GM18505 (cell line): ENCODE data around the gene ZNF792.
"Not testable (repeated sequence)": the region's sequence is repeated elsewhere in the genome, so short reads cannot be mapped to it uniquely, and the experiment has no call there.

ENCODE experiments used
- ATAC-seq: cut with Tn5 transposase; IDR thresholded peaks from one replicate; pipeline ENCODE4 v1.9.1; 2021; ENCODE audit not compliant: unreplicated experiment
- POLR2A ChIP-seq: IDR thresholded peaks from 4 replicates; pipeline ENCODE4 v1.6.1; 2011; ENCODE audit warnings: borderline replicate concordance; ENCODE audit not compliant: insufficient read depth, insufficient read length; ENCODE audit errors: extremely low read depth

ZNF792 gene

DNA sequence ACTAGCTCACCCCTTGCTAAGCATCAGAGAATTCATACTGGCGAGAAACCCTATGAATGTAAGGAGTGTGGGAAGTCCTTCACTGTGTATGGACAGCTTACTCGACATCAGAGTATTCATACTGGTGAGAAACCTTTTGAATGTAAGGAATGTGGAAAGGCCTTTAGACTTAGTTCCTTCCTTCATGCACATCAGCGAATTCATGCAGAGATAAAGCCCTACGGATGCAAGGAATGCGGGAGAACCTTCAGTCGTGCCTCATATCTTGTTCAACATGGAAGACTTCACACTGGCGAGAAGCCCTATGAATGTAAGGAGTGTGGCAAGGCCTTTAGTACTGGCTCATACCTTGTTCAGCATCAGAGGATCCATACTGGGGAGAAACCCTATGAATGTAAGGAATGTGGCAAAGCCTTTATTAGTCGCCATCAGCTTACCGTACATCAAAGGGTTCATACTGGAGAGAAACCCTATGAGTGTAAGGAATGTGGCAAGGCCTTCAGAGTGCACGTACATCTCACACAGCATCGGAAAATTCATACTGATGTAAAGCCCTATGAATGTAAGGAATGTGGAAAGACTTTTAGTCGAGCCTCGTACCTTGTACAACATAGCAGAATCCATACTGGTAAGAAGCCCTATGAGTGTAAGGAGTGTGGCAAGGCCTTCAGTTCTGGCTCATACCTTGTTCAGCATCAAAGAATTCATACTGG lies 20.0 kb downstream of the ZNF792 start:
- ATAC-seq = no peak
- TF ChIP-seq POLR2A = no peak

DNA sequence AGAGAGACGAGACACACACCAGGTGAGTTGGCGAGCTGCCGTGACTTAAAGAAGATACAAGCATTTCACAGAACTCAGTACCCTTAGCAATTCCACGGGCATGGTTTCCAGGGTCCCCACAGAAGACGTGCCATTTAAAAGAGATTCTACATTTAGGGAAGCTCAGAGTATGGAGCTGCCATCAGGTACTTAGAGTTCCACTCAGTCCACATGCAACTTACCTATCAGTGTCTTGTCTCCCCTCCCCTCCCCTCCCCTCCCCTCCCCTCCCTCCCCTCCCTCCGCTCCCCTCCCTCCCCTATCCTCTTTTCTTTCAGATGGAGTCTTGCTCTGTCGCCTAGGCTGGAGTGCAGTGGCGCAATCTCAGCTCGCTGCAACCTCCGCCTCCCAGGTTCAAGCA lies 25.1 kb downstream of the ZNF792 start:
- no peak for ATAC-seq
- TF ChIP-seq POLR2A = no peak

DNA sequence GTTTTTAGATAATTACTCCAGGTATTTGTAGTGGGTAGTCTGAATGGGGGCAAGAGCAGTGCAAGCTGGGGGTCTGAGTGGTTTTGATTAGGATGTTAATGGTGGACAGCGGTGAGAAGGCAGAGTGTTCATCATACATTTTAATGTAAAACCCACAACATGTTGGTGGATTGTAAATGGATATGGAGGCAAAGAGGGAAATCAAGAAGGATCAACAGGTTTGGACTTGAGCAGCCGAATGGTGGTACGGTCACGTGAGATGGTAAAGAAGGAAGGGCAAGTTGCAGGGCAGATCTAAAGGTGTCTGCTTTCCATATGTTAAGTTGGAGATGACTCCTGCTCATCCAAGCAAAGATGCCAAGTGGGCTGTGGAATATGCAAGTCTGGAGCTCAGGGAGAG lies 27.8 kb downstream of the ZNF792 start:
- no peak for TF ChIP-seq POLR2A
- ATAC-seq = no peak

DNA sequence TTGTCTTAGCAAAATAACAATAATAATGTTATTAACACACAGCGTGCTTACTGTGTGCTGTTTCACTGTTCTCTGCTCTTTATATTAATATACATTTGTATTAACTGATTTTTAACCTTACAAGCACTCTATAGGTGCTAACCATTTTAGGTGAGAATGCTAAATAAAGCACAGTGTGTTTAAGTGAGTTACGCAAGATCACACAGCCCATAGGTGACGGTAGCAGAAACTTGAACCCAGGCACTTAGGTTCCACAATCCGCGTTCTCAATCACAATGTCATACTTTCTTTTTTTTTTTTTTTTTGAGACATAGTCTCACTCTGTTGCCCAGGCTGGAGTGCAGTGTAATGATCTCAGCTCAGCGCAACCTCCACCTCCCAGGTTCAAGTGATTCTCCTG lies 31.5 kb downstream of the ZNF792 start:
- ATAC-seq = no peak
- no peak for TF ChIP-seq POLR2A

DNA sequence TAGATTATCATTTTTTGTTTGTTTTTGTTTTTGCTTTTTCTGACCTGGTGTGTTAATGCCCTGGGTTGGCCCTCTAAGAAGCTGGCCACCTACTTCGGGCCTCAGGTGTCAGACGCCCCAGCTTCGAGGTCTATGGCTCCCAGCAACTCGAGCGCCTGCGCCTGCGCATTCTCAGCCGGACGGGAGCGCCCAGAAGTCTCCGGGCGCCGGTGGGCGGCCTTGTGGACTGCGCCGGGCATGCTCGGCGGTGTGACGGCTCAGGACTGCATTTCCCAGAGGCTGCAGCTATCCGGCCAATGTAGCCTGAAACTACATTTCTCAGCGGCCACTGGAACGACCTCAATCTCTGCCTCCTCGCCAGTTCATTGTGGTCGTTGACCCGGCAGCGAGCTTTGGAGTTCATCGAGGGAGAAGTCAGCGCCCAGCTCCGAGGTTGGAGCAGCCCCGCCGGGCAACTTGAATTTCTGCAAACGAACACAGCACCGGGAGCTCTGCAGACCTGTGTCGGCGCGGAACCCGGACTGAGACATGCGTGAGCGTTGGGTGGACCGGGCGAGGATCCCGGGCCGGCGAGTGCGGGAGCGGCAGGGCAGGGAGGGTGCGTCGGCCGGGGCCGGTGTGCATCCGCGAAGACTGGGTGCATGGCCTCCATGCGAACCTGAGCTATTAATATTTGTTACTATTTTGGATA lies 37.2 kb downstream of the ZNF792 start, which contains the start of gene ZNF30:
ZNF30 (plus strand) TSS at position 219 of the 691 bp plus-strand sequence. CDS start 3,045 bp downstream, outside the sequence.
- peak; percentile 88 for ATAC-seq
- peak; percentile 60 for TF ChIP-seq POLR2A

DNA sequence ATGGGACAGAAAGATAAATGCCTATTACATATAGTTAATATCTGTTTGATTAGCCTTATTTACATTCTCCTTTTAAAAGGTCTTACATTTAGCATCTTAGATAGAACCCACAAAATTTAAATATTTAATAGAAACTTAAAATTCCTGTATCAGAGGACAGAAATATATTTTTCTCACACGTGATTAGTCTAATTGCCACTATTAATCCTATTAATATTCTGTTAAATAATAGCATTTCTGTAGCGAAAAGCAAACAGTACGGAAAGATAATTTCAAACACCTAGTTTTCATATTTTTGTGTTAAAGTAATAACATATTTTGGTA lies 37.7 kb downstream of the ZNF792 start:
- no peak for TF ChIP-seq POLR2A
- no peak for ATAC-seq

DNA sequence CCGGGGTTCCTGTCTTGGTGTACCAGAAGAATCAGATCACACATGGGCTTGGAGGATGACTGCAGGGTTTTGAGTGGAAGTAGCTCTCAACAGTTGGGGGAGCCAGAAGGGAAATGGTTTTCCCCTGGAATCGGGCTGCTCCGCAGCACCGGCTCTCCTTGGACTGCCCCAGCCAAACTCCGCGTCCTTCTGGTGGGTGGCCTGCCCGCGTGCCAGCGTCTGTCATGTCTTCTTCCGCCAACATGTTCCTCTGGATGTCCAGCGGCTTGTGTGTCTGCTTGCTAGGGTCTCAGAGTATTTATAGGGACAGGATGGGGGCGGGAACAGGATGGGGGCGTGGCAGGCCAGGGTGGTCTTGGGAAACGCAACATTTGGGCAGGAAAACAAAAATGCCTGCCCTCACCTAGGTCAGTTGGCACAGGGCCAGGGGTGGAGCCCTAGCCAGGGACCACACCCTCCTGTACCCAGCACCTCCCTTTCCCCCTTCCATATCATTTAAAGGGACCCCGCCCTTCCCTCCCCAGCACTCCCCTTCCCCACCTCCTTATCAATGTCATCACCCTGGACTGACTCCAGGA lies 38.7 kb downstream of the ZNF792 start:
- no peak for TF ChIP-seq POLR2A
- ATAC-seq = no peak

DNA sequence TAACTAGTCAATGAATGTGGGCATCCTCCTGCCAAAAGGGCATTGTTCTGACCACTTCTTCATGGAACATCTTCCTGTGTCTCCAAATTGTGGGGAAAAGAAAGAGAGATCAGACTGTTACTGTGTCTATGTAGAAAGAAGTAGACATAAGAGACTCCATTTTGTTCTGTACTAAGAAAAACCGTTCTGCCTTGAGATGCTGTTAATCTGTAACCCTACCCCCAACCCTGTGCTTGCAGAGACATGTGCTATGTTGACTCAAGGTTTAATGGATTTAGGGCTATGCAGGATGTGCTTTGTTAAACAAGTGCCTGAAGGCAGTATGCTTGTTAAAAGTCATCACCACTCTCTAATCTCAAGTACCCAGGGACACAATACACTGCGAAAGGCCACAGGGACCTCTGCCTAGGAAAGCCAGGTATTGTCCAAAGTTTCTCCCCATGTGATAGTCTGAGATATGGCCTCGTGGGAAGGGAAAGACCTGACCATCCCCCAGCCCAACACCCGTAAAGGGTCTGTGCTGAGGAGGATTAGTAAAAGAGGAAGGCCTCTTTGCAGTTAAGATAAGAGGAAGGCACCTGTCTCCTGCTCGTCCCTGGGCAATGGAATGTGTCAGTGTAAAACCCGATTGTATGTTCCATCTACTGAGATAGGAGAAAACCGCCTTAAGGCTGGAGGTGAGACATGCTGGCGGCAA lies 43.8 kb downstream of the ZNF792 start:
- ATAC-seq = not testable (repeated sequence)

DNA sequence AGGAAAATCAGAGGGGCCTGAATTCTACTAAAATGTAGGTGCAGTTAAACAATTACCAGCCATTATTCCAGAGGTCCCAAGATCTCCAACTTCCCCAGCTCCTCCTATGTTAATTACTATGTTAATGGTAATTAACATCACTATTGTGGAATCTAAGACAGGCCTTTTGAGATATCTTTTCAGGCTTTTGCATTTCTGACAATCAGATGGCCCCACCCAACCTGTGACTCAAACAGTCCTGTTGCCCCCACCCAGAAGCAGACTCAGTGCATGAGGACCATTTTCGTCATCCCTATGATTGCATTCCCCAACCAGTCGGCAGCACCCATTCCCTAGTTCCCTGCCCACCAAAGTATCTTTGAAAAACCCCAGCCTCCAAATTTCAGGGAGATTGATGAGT lies 45.8 kb downstream of the ZNF792 start:
- TF ChIP-seq POLR2A = no peak
- ATAC-seq = no peak

DNA sequence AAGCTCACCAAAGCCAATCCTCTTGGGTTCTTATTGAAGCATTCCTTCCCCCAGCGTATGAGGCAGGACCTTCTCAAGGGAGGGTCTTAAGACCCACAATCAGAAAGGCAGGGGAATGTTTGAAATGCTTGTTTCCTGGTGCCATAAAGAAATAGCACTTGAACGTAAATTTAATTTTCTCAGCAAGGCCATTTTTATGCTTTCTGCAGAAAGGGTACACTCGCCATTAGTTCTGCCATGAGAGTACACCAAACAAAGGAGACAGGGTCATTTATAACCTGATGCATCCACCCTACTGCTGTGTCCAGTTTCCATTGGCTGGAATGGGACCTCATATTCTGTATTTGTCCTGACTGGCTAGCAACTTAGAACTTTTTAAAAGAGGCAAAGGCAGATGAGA lies 46.9 kb downstream of the ZNF792 start:
- ATAC-seq = not testable (repeated sequence)

DNA sequence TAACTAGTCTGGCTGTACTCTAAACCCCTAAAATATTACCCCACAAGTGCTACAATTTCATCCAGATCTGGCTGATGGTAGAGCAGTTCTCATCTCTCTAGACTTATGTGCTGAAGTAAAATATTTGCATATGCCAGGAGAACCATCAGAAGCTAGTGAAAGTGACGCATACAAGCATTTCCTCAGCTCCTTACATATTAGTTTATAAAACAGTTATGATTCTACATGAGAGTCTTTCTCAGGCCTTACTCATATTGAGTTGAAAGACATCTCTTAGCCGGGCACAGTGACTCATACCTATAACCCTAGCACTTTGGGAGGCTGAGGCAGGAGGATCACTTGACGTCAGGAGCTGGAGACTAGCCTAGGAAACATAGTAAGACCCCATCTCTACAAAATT lies 53.3 kb downstream of the ZNF792 start:
- ATAC-seq = no peak
- no peak for TF ChIP-seq POLR2A
